Measurements from ENCODE around the gene STAB2. TPM values are rescaled to one million over a fixed set of nuclear protein-coding genes. Genes with fewer than 3 reads are reported as not detected.

The STAB2 gene
- total RNA-seq, 4 donors from 2014 or later, result 0.27 to 0.81 TPM; not detected in 2

- no peak overlapping the region for H3K4me3 ChIP-seq
- TF ChIP-seq POLR2AphosphoS5 (IDR thresholded peaks at IDR 0.05), result no peak
- no peak for TF ChIP-seq EP300 (IDR thresholded peaks at IDR 0.05)
- no peak for TF ChIP-seq POLR2A (IDR thresholded peaks at IDR 0.05)
- TF ChIP-seq CTCF (IDR thresholded peaks at IDR 0.05), result no peak
- H3K4me1 ChIP-seq, result no peaks in the 10 kb centered on the region
- 85 to 91% methylated on average over 3 of the region's 3 CpGs for WGBS, 2 donors (ENCODE audit: low coverage in 1 of 2)
- H3K27ac ChIP-seq, result no peak overlapping the region
- no peaks in the 10 kb centered on the region for H3K27me3 ChIP-seq
- no peaks in the 10 kb centered on the region for H3K9me3 ChIP-seq
- ATAC-seq, result no peak
- H3K36me3 ChIP-seq, result no peaks in the 10 kb centered on the region
These were observed 67.7 kb downstream of the STAB2 start for GRCh38 chr12:103654816-103655215.

- Histone ChIP-seq H3K4me3 (no peak overlapping the region), H3K27ac (no peak overlapping the region), H3K9me3 (no peaks in the 10 kb centered on the region), H3K36me3 (no peaks in the 10 kb centered on the region), H3K27me3 (no peaks in the 10 kb centered on the region), H3K4me1 (no peaks in the 10 kb centered on the region)
- WGBS, 2 donors (ENCODE audit: low coverage in 1 of 2), result 80 to 100% methylated on average over 1 of the region's 1 CpG
- TF ChIP-seq POLR2A (IDR thresholded peaks at IDR 0.05), result no peak
- TF ChIP-seq POLR2AphosphoS5 (IDR thresholded peaks at IDR 0.05), result no peak
- no peak for TF ChIP-seq EP300 (IDR thresholded peaks at IDR 0.05)
- TF ChIP-seq CTCF (IDR thresholded peaks at IDR 0.05), result no peak
- no peak for ATAC-seq
These were observed 69.2 kb downstream of the STAB2 start for GRCh38 chr12:103656291-103656690.

GRCh38 chr12:103657331-103657730 is 70.3 kb downstream of the STAB2 start:
- 16 to 24% methylated on average over 2 of the region's 2 CpGs for WGBS, 2 donors (ENCODE audit: low coverage in 1 of 2)
- Histone ChIP-seq H3K36me3 (no peaks in the 10 kb centered on the region), H3K9me3 (no peaks in the 10 kb centered on the region), H3K4me3 (no peak overlapping the region), H3K4me1 (no peaks in the 10 kb centered on the region), H3K27me3 (no peaks in the 10 kb centered on the region), H3K27ac (no peak overlapping the region)
- no peak for ATAC-seq
- TF ChIP-seq CTCF (IDR thresholded peaks at IDR 0.05), result no peak
- TF ChIP-seq EP300 (IDR thresholded peaks at IDR 0.05), result no peak
- TF ChIP-seq POLR2AphosphoS5 (IDR thresholded peaks at IDR 0.05), result no peak
- TF ChIP-seq POLR2A (IDR thresholded peaks at IDR 0.05), result no peak

GRCh38 chr12:103664626-103665025 is 77.6 kb downstream of the STAB2 start:
- no peaks in the 10 kb centered on the region for H3K9me3 ChIP-seq
- ATAC-seq, result no peak
- no peak for TF ChIP-seq EP300 (IDR thresholded peaks at IDR 0.05)
- no peak for TF ChIP-seq POLR2AphosphoS5 (IDR thresholded peaks at IDR 0.05)
- H3K4me3 ChIP-seq, result no peak overlapping the region
- H3K27ac ChIP-seq, result no peak overlapping the region
- H3K27me3 ChIP-seq, result no peaks in the 10 kb centered on the region
- WGBS, 2 donors (ENCODE audit: low coverage in 1 of 2), result 79 to 92% methylated on average over 2 of the region's 2 CpGs
- no peaks in the 10 kb centered on the region for H3K4me1 ChIP-seq
- H3K36me3 ChIP-seq, result no peaks in the 10 kb centered on the region

- no peak for ATAC-seq
- WGBS, 2 donors (ENCODE audit: low coverage in 1 of 2), result 71 to 80% methylated on average over 1 to 2 of the region's 5 CpGs
- no peaks in the 10 kb centered on the region for H3K4me1 ChIP-seq
- H3K4me3 ChIP-seq, result no peak overlapping the region
- no peak overlapping the region for H3K27ac ChIP-seq
- no peaks in the 10 kb centered on the region for H3K36me3 ChIP-seq
- no peaks in the 10 kb centered on the region for H3K27me3 ChIP-seq
- no peak for TF ChIP-seq CTCF (IDR thresholded peaks at IDR 0.05)
- TF ChIP-seq POLR2A (IDR thresholded peaks at IDR 0.05), result no peak
- no peak for TF ChIP-seq EP300 (IDR thresholded peaks at IDR 0.05)
- TF ChIP-seq POLR2AphosphoS5 (IDR thresholded peaks at IDR 0.05), result no peak
- H3K9me3 ChIP-seq, result no peaks in the 10 kb centered on the region
These were observed 78.9 kb downstream of the STAB2 start for GRCh38 chr12:103665971-103666370.

All from gastroesophageal sphincter (tissue), 4 donors.